Astrocyte (in vitro differentiated cells and primary cell): ENCODE data around the gene ENTPD2. TPM values are rescaled to one million over a fixed set of nuclear protein-coding genes. Genes with fewer than 3 reads are reported as not detected.
"Not testable (repeated sequence)": the region's sequence is repeated elsewhere in the genome, so short reads cannot be mapped to it uniquely, and the experiment has no call there.

Source experiments
- DNase-seq: peaks from one replicate; pipeline ENCODE4 v3.0.0-alpha.2; 2010; ENCODE audit warnings: low read depth
- FAIRE-seq: peaks from 2 replicates; lab custom pipeline; 2011; peaks lifted over from hg19 to GRCh38; lab: Jason Lieb, UNC
- H2AFZ ChIP-seq: 2 replicates; pipeline ENCODE4 v1.6.0; 2012; ENCODE audit warnings: low read depth, low read length, inconsistent platforms
- H3K27ac ChIP-seq: 2 replicates; pipeline ENCODE4 v1.5.1; 2011; ENCODE audit warnings: low read depth, low read length, inconsistent platforms
- H3K27me3 ChIP-seq: 2 replicates; pipeline ENCODE4 v1.6.0; 2011; ENCODE audit warnings: low read length, inconsistent platforms; ENCODE audit not compliant: insufficient read depth
- H3K36me3 ChIP-seq: 2 replicates; pipeline ENCODE4 v1.5.1; 2011; ENCODE audit warnings: low read length, inconsistent platforms; ENCODE audit not compliant: insufficient read depth
- H3K4me1 ChIP-seq: 2 replicates; pipeline ENCODE4 v1.5.1; 2011; ENCODE audit warnings: low read length, inconsistent platforms; ENCODE audit not compliant: insufficient read depth
- H3K4me2 ChIP-seq: 2 replicates; pipeline ENCODE4 v1.6.0; 2012; ENCODE audit warnings: low read length, inconsistent platforms
- H3K4me3 ChIP-seq: 2 replicates; pipeline ENCODE4 v1.5.1; 2011; ENCODE audit warnings: low read depth, mild to moderate bottlenecking, low read length, inconsistent platforms; ENCODE audit not compliant: insufficient read depth
- H3K79me2 ChIP-seq: 2 replicates; pipeline ENCODE4 v1.6.0; 2012; ENCODE audit warnings: mild to moderate bottlenecking, low read length, inconsistent platforms; ENCODE audit not compliant: insufficient read depth
- H3K9ac ChIP-seq: 2 replicates; pipeline ENCODE4 v1.6.0; 2012; ENCODE audit warnings: mild to moderate bottlenecking, low read length, inconsistent platforms
- H3K9me3 ChIP-seq: 2 replicates; pipeline ENCODE4 v1.5.1; 2012; ENCODE audit warnings: low read depth, mild to moderate bottlenecking, low read length, inconsistent platforms; ENCODE audit not compliant: insufficient read depth
- H4K20me1 ChIP-seq: 2 replicates; pipeline ENCODE4 v1.6.0; 2012; ENCODE audit warnings: low read length, inconsistent platforms; ENCODE audit not compliant: insufficient read depth
- H3K27ac Mint-ChIP-seq: one replicate; pipeline ENCODE4 v1.8.0; 2021; ENCODE audit warnings: mild to moderate bottlenecking, mixed read lengths; ENCODE audit not compliant: unreplicated experiment
- H3K27me3 Mint-ChIP-seq: one replicate; pipeline ENCODE4 v1.8.0; 2021; ENCODE audit warnings: low read depth, mixed read lengths; ENCODE audit not compliant: unreplicated experiment
- H3K36me3 Mint-ChIP-seq: one replicate; pipeline ENCODE4 v1.8.0; 2021; ENCODE audit warnings: low read depth, mixed read lengths; ENCODE audit not compliant: unreplicated experiment
- H3K4me1 Mint-ChIP-seq: one replicate; pipeline ENCODE4 v1.8.0; 2021; ENCODE audit warnings: low read depth, mixed read lengths; ENCODE audit not compliant: unreplicated experiment
- H3K4me3 Mint-ChIP-seq: one replicate; pipeline ENCODE4 v1.8.0; 2021; ENCODE audit warnings: mild to moderate bottlenecking, moderate library complexity, mixed read lengths; ENCODE audit not compliant: unreplicated experiment
- H3K9me3 Mint-ChIP-seq: one replicate; pipeline ENCODE4 v1.8.0; 2021; ENCODE audit warnings: mild to moderate bottlenecking, mixed read lengths; ENCODE audit not compliant: unreplicated experiment
- EZH2 ChIP-seq: IDR thresholded peaks from 2 replicates; pipeline ENCODE4 v1.6.1; 2012; ENCODE audit warnings: mild to moderate bottlenecking, low read length, inconsistent platforms; ENCODE audit not compliant: insufficient read depth
- total RNA-seq: library from RNA; stranded (reverse); gene quantifications from 2 replicates; pipeline ENCODE4 v1.2.1, GENCODE V29; 2021
- TF ChIP-seq, protein P1 (sequence below): IDR thresholded peaks from 2 replicates; pipeline ENCODE4 v1.5.1; 2011; ENCODE audit warnings: low read depth, mild to moderate bottlenecking, inconsistent platforms, low read length, moderate library complexity; ENCODE audit not compliant: insufficient read depth

The ENTPD2 gene
- total RNA-seq, 1 donor from 2014 or later: 0.14 TPM

GRCh38 chr9:137064027-137064879, 10.4 kb upstream of the ENTPD2 start:
- Mint-ChIP-seq H3K27ac (peak overlapping the region; percentile 34), H3K4me3 (no peak overlapping the region), H3K36me3 (no peaks in the 10 kb centered on the region), H3K27me3 (peaks cover 18% of the 10 kb centered on the region), H3K9me3 (no peaks in the 10 kb centered on the region), H3K4me1 (no peaks in the 10 kb centered on the region)
- Histone ChIP-seq H3K9me3 (no peaks in the 10 kb centered on the region), H3K27ac (no peak overlapping the region), H3K36me3 (no peaks in the 10 kb centered on the region), H3K4me2 (no peak overlapping the region), H3K4me3 (no peak overlapping the region), H2AFZ (peak overlapping the region; percentile 34), H3K27me3 (no peaks in the 10 kb centered on the region), H3K4me1 (peaks cover 3% of the 10 kb centered on the region), H3K9ac (no peak overlapping the region), H4K20me1 (peaks cover 14% of the 10 kb centered on the region), H3K79me2 (no peaks in the 10 kb centered on the region)
- no peak for FAIRE-seq
- no peak for DNase-seq
- no peak for TF ChIP-seq EZH2
- TF ChIP-seq, protein P1, sequence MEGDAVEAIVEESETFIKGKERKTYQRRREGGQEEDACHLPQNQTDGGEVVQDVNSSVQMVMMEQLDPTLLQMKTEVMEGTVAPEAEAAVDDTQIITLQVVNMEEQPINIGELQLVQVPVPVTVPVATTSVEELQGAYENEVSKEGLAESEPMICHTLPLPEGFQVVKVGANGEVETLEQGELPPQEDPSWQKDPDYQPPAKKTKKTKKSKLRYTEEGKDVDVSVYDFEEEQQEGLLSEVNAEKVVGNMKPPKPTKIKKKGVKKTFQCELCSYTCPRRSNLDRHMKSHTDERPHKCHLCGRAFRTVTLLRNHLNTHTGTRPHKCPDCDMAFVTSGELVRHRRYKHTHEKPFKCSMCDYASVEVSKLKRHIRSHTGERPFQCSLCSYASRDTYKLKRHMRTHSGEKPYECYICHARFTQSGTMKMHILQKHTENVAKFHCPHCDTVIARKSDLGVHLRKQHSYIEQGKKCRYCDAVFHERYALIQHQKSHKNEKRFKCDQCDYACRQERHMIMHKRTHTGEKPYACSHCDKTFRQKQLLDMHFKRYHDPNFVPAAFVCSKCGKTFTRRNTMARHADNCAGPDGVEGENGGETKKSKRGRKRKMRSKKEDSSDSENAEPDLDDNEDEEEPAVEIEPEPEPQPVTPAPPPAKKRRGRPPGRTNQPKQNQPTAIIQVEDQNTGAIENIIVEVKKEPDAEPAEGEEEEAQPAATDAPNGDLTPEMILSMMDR: peak; percentile 51

- no peak overlapping the region for H3K27ac Mint-ChIP-seq
- no peak for FAIRE-seq
- H3K27me3 ChIP-seq: no peaks in the 10 kb centered on the region
- peaks cover 1% of the 10 kb centered on the region for H3K4me1 ChIP-seq
- peaks cover 23% of the 10 kb centered on the region for H3K27me3 Mint-ChIP-seq
- H3K4me2 ChIP-seq: no peak overlapping the region
- H3K36me3 ChIP-seq: no peaks in the 10 kb centered on the region
- peak overlapping the region; percentile 34 for H2AFZ ChIP-seq
- H3K9ac ChIP-seq: no peak overlapping the region
- TF ChIP-seq, protein P1: no peak
- no peak for TF ChIP-seq EZH2
- no peak for DNase-seq
- H3K9me3 ChIP-seq: no peaks in the 10 kb centered on the region
- H3K4me3 ChIP-seq: no peak overlapping the region
- H3K9me3 Mint-ChIP-seq: no peaks in the 10 kb centered on the region
- H3K4me1 Mint-ChIP-seq: no peaks in the 10 kb centered on the region
- H3K4me3 Mint-ChIP-seq: no peak overlapping the region
- no peaks in the 10 kb centered on the region for H3K79me2 ChIP-seq
- H3K27ac ChIP-seq: no peak overlapping the region
- peaks cover 7% of the 10 kb centered on the region for H4K20me1 ChIP-seq
- no peaks in the 10 kb centered on the region for H3K36me3 Mint-ChIP-seq
Observed at GRCh38 chr9:137063311-137064026, 9.6 kb upstream of the ENTPD2 start.

GRCh38 chr9:137062798-137063197, 8.9 kb upstream of the ENTPD2 start:
- H3K9ac ChIP-seq, H3K4me2 ChIP-seq, H3K27ac ChIP-seq, H3K36me3 ChIP-seq, H2AFZ ChIP-seq, DNase-seq, H3K4me3 Mint-ChIP-seq, H3K9me3 Mint-ChIP-seq, H3K4me3 ChIP-seq, H3K4me1 ChIP-seq, FAIRE-seq, H3K79me2 ChIP-seq, H3K36me3 Mint-ChIP-seq, H3K4me1 Mint-ChIP-seq, H3K27ac Mint-ChIP-seq, H4K20me1 ChIP-seq, H3K27me3 ChIP-seq, H3K9me3 ChIP-seq: not testable (repeated sequence)
- peaks cover 25% of the 10 kb centered on the region for H3K27me3 Mint-ChIP-seq
